GM18498 (cell line): ENCODE results near the gene SLF2.
A peak's percentile ranks its signal among the peaks of the same experiment; 100 is the strongest.

Experiments used
- ATAC-seq: cut with Tn5 transposase; IDR thresholded peaks from one replicate; pipeline ENCODE4 v1.9.1; 2021; ENCODE audit warnings: mild to moderate bottlenecking, moderate library complexity; ENCODE audit not compliant: unreplicated experiment

Gene SLF2

DNA sequence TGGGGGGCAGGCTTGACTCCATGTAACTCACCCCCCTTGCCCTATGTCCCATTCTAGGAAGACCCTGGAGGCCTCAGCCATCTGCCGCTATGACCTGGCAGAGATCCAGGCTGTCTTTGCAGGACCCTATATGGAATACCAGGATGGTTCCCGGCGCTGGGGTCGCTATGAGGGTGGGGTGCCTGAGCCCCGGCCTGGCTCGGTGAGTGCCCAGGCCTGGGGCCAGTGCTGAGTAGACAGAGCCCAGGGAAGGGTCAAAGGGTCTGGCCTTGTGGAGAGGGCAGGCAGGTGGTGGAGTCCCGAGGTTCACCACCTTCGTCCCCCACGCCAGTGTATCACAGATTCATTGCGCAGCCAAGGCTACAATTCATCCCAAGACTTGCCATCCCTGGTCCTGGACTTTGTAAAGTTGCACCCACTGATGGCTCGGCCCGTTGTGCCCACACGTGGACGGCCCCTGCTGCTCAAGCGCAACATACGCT, 67.1 kb downstream of the SLF2 start:
- ATAC-seq: no peak

DNA sequence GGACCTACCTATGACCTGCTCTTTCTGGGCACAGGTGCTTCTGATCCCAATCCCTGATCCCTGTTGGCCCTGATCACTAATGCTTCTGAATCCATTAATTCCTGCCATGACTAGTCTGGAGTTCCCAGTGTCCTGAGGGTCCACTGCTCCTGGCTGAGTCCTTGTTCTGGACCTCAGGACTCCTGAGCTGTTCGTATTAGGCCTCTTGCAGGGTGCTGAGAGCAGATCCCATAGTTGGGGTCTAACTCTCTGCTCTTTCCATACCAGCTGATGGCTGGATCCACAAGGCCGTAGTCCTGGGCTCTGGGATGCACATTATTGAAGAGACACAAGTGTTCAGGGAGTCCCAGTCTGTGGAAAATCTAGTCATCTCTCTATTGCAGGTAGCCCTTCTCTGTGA, 67.5 kb downstream of the SLF2 start:
- ATAC-seq: no peak

DNA sequence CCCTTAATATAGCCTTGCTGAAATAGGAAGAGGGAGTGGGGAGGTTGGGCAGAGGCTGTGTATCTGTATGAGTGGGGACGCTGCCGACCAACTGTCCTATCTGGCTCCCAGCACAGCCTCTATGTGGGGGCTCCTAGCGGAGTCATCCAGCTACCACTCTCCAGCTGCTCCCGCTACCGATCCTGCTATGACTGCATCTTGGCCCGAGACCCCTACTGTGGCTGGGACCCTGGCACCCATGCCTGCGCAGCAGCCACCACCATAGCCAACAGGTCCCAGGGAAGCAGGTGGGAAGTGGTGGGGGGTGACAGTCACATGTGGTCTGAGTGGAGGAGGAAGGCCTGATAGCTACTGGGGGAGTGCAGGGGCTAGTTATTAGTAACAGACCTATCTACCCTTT, 67.9 kb downstream of the SLF2 start:
- ATAC-seq: no peak

DNA sequence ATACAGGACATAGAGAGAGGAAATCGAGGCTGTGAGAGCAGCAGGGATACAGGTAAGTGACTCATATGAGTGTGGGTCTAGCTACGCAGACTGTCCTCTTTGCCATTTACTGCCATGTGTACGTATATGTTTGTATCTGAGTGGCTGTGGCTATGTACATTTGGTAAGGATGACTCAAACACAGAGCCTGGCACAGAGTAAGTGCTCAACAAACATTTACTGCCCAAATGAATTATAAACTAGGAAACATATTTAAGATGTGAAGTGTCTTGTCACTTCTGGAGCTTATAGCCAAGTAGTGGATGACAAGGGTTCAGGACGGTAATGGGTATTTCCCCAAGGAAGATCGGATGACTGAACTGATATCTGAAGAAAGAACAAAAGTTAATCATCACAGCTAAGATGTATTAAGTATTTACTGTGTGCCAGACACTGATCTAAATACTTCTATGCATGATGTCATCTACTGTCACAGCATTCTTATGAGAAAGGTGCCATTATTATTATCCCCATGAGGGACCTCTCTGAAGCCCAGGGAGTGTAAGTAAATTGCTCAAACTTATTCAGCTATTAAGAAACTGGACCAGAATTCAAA, 68.5 kb downstream of the SLF2 start:
- ATAC-seq: no peak

DNA sequence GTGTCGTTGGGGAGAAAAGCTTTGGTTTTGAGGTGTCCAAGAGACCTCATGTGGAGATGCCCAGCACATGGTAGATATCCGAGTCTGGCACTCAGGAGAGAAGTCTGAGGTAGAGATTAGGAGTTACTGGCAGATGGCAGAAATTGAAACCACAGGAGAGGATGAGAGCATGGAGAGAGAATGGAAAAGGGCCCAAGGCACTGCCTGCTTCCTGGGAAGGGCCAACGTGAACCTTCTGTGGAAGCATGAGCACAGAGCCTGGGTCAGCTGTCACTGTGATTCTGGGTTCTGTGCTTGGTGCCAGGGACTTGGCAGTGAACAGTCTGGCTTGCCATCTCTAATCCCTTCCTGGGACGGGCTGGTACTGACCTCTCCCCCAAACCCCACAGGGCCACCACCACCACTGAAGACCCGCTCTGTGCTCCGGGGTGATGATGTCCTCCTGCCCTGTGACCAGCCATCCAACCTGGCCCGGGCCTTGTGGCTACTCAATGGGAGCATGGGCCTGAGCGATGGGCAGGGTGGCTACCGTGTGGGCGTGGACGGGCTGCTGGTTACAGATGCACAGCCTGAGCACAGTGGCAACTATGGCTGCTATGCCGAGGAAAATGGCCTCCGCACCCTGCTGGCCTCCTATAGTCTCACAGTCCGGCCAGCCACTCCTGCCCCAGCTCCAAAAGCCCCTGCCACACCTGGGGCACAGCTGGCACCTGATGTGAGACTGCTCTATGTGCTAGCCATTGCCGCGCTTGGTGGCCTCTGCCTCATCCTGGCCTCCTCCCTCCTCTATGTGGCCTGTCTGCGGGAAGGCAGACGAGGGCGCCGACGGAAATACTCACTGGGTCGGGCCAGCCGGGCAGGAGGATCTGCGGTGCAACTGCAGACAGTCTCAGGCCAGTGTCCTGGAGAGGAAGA, 70.4 kb downstream of the SLF2 start:
- ATAC-seq: no peak

DNA sequence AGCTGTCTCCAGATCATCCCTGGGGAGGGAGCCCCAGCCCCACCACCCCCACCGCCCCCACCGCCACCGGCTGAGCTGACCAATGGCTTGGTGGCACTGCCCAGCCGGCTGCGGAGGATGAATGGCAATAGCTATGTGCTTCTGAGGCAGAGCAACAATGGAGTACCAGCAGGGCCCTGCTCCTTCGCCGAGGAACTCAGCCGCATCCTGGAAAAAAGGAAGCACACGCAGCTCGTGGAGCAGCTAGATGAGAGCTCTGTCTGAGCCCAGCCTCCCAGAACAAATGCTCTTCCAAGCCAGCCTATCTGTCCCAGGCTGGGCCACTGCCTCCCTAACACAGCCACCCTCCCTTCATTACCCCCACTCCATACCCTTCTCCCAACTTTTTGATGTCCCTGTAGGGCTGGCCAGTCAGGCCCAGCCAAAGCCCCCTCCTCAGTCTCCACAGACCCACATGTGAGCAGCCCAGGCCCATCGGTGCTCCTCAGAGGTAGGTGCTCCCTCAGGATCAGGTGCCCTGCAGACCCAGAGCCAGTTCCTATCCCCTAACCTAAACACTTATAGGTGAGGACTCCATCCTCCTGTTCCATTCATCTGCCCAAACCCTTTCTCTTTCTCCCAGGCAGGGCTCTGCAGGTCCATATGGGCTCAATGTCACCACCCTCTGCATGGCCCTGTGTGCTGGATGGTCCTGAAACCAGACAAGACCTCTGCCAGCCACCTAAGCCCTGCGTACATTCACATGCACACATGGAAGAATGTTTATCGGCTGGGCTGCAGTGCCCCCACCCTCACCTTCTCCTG, 71.3 kb downstream of the SLF2 start:
- no peak for ATAC-seq

DNA sequence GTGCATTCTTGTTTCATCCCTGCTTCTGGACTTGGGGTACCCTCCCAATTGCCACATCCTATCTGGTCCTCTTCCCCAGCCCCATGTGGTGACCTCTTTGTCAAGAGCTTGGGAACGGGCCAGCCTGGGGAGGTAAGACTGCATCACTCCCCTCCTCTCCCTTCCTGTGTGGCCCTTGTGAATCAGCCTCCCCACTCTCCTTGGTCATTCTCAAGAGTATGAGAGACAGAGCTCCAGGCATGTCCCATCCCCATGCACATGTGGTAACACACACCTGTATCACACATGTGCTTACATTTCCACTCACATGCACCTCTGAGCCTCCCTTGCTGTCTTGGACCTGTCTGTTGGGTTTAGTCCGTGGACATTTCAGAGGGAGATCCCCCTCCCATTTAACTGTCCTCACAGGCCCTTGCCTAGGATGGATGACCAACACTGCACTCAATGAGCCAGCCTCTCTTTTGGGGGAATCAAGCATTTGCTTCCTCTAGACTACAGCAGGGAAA, 72.0 kb downstream of the SLF2 start:
- no peak for ATAC-seq

DNA sequence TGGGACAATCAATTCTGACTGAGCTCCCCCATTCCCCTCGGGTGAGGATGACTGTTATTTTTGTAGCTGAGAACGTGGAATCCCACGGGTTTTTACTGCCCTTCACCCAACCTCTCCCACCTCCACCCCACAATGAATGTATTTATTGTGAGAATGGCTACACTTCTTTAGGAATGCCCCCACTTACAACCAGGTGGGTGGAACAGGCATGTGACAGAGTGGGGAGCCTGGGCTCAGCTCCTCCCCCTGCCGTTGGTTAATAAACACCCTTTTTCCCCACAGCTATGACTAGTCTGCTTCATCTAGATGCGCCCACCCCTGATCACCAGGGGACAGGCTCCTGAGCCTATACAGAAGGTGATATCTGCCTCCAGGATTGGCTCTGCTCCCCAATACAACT, 72.6 kb downstream of the SLF2 start:
- ATAC-seq: no peak

DNA sequence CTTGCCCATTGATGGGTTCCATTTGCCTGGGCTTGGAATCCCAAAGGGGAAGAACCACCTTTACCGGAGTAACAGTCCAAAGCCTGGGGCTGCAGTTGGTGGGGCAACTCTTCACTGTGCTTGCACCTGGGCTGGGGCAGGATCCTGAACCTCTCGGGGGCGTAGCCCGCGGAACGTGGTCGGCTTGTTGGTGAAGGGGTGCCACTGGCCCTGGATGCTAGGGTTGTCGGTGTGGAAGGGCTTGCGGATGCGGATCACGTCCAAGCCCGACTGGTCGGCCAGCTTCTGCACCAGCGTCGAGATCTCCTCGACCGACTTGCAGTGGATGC, 73.8 kb downstream of the SLF2 start:
- no peak for ATAC-seq

DNA sequence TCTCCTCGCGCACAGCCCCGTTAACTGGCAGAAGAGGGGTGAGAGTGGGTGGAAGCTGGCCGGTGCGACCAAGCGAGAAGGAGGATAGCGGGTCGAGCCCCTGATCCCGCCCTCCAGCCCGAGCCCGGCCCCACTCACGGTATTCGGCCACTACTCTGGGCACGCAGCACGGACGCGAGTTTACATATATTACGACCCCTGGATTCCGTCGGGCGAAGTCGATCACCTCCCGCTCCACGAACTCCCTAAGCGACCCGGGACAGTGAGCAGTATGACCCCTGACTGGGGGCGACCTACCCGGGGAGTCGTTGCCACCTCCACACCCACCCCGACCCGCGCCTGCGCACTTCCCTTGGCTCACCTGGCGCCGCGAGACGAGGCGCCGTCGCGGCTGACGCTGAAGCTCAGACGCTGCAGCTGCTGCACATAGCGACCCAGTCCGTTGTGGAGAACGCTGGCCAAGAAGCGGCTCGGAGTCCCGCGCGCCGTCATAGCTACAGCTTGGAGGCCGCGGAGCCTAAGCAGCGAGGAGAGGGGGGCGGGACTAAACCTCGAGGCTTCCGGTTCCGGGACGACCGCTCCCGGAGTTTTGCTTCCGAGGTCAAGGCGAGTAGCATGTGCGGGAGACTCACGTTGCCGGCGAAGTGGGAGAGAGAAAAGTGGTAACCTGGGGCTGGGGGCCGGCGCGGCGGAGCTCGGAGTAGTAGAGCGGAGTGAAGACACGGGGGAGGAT, 74.4 kb downstream of the SLF2 start, which contains the start of the genes MRPL43 and TWNK:
TSS of gene MRPL43 (minus strand) at position 546 of the 733 bp plus-strand sequence. CDS start at position 492, 54 bp downstream.
TSS of gene TWNK (plus strand) at position 592 of the 733 bp plus-strand sequence. CDS start 668 bp downstream, outside the sequence.
- peak; percentile 87 for ATAC-seq

DNA sequence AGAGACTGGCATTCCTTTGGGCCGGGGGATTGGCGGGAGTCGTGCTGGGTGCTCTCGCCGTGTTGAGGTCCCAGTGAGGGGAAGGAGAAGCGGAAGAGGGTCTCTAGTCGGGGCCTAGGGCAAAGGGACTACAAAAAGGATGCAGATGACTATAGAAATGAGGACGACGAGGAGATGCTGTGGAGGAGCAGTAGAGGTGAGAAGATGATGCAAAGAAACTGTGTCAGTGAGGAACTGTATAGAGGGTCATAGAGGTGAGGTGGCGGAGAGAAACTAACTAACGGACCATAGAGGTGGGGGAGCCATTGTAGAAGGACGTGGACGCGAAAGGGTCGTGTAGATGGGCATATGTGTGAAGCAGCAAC, 74.9 kb downstream of the SLF2 start:
- ATAC-seq: no peak

DNA sequence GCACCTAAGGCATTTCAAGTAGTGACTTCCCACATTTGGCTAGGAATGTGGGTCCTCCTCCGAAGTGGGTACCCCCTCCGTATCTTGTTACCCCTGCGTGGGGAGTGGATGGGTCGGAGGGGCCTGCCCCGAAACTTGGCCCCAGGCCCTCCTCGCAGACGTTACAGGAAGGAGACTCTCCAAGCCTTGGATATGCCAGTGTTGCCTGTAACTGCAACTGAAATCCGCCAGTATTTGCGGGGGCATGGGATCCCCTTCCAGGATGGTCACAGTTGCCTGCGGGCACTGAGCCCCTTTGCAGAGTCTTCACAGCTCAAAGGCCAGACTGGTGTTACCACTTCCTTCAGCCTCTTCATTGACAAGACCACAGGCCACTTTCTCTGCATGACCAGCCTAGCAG, 75.4 kb downstream of the SLF2 start:
- no peak for ATAC-seq

DNA sequence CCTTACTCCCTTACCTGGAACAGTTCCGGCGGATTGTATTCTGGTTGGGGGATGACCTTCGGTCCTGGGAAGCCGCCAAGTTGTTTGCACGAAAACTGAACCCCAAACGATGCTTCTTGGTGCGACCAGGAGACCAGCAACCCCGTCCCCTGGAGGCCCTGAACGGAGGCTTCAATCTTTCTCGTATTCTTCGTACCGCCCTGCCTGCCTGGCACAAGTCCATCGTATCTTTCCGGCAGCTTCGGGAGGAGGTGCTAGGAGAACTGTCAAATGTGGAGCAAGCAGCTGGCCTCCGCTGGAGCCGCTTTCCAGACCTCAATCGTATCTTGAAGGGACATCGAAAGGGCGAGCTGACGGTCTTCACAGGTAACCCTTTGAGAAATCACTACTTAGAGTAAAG, 76.3 kb downstream of the SLF2 start:
- ATAC-seq: no peak

DNA sequence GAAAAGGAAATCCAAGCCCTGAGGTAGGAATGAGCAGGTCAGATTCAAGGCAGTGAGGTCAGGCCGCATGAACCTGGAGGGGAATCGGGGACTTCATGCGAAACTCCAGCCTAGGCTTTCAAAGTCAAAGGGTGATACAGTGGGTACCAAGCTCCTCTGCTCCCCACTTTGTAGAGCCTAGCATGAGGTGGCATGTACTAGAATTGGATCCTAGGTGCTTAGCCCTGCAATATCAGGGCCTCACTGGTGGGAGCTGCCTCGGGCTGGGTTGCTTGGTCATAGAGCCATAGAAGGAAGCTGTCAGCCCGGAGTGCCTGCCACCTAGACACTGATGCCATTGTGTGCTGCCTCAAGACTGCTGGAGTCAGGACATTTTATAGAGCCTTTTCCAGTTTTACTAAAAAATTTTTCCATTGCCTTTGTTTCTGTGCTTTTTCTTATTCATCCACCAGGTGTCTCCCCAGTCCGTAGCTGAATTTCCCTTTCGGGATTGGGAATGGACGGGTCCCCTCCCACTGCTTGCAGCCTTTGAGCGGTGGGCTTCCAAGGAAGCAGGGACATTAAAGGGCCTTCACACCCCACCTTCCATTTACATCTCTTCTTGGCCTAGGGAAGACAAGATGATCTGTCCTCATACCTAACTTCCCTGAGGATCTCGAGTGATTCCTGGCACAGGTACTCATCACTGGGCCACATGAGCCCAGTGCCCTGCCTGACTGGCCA, 81.4 kb downstream of the SLF2 start:
- no peak for ATAC-seq

DNA sequence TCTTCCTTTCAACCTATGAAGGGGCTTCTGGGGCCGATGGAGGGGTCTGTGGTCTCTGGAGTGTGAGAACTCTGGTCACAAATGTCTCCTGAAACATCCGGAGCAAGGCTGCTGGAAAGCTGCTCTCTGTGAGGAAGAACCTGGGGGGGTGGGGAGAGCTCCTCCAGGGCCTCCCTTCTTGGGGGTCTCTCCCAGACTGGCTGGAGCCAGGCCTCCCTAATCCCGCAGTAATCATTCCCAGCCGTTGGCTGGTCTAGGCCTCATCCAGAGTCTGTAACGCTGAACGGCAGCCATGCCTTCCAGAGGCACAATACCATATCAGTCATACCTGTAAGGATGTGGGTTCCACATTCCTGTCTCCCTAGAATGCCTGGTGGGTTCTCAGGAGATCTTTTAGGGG, 82.4 kb downstream of the SLF2 start:
- no peak for ATAC-seq

DNA sequence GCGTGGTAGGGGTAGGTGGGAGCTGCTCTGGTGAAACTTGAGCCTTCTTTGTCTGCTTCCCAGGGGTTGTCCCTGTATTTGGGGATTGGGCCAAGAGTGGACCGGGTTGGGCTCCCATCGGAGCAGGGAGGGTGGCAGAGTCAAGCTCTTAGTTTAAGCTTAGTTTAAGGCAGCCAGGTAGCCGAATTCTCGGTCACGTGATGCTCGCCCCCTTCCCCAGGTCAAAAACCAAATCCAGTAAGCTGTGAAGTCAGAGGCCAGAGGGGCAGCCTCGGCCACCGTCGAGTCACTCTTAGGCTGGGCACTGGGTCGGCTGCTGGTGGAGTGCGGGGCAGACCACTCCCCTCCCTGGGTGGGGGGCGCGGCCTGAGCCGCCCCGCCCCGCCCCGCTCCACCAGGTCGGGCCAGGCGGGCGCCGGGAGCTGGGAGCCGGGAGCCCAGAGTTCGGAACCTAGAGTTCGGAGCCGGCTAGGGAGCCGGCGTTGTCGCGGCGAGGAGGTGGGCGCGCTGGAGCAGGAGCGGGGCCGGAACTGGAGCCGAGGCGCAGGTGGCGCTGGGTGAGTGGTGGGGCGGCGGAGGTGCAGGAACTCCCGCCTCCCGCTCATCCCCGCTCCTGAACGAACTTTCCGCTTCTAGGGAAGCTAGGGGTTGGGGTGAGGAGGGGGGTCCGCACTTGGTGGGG, 84.1 kb downstream of the SLF2 start:
- peak; percentile 28 for ATAC-seq

DNA sequence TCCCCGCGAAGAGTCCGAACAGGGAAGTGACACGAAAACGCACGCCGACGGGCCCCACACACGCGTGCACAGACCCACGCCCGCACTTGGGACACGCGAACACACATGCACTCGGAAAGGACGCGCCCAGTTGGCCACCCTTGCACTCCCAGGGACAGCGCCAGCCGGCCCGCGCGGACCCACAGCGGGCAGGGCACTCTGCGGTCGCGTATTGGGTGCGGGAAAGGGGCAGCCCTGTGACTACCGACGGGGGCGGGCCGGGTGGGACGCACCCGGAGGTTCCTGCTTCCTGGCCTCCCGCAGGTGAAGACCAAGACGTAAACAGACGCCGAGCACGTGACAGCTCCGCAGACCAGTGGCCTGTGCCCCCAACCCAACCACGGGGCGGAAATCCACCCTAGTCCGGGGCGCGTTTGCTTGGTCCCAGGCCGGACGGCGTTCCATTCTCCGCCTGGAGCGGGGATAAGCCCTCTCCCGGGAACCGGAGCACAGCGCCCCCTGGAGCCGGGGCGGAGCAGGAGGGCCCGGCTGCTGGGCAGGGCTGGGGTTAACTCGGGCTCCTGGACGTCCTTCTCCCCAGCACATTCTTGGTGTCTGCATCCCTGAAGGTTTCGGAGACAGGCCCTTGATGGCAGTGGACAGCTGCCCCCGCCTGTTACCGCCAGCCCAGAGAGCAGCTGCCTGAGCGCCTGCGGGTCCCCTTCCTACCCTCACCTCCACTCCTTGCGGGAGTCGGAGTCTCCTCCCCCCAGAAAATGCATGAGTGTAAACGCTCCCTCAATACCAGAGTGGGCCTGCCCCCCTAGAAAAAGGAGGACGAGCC, 84.8 kb downstream of the SLF2 start:
- peak; percentile 38 for ATAC-seq

DNA sequence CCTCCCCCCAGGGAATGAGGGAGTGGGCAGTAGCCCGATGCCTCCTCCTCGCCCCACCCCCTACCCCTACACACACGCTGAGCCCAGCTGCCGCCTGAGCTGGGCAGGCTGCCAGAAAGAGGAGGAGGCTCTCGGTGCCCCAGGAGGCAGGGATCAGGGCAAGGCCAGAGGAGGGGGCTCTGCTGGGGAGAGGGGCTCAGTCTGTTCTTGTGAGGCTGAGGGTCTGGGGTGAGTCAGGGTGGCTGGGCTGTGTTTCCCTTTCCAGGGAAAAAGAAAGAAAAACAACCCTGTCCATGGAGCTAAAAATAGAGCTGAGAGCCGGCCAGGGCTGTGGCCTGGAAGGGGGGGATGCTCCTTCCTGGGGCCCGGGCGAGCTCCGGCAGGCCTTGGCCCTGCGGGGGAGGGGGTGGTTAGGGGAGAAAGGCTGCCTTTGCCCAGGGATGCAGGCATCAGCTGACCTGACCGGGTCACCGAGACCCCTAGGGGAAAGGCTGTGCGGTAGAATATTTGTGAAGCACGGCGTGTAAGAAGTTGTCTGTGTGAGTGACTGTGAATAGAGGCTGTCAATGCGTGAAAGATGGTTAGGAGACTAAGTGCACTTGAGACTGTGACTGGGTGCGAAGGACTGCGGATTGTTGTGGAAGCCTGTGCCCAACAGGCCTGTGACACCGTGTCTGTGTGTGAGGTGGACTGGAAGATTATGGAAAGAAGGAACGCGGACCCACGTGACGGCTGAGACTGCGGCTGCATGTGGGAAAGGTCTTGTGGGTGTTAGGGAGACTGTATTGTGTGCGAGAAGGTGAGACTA, 85.6 kb downstream of the SLF2 start:
- ATAC-seq: peak; percentile 35
